Upper lobe of right lung (tissue), 1 donor: ENCODE measurements around the gene SKIC2. TPM values are rescaled to one million over a fixed set of nuclear protein-coding genes. Genes with fewer than 3 reads are reported as not detected.
"Not testable (repeated sequence)": the region's sequence is repeated elsewhere in the genome, so short reads cannot be mapped to it uniquely, and the experiment has no call there.

Experiments
- ATAC-seq: fragments of 200-7000 bp; cut with Tn5 transposase; one replicate; pipeline ENCODE4 v1.9.1; 2020; ENCODE audit warnings: mild to moderate bottlenecking, moderate library complexity
- DNase-seq: peaks from one replicate; pipeline ENCODE4 v3.0.0-alpha.2; 2020
- H3K27ac ChIP-seq: fragments of 200-600 bp; one replicate; pipeline ENCODE4 v1.8.0; 2022
- H3K27me3 ChIP-seq: fragments of 200-600 bp; one replicate; pipeline ENCODE4 v1.8.0; 2022; ENCODE audit warnings: mild to moderate bottlenecking
- H3K36me3 ChIP-seq: fragments of 200-600 bp; one replicate; pipeline ENCODE4 v1.8.0; 2022
- H3K4me1 ChIP-seq: fragments of 200-600 bp; one replicate; pipeline ENCODE4 v1.8.0; 2022
- H3K4me3 ChIP-seq: fragments of 200-600 bp; one replicate; pipeline ENCODE4 v1.8.0; 2022; ENCODE audit warnings: mild to moderate bottlenecking
- H3K9me3 ChIP-seq: fragments of 200-600 bp; one replicate; pipeline ENCODE4 v1.8.0; 2022
- intact Hi-C: fragments of 100-400 bp; cut with DNase I; formaldehyde crosslinking; loops from one replicate; pipeline ENCODE4 v1.11.0; 2022
- total RNA-seq: library from RNA; stranded (reverse); fragmentation: NEBNext Ultra II Directional; extraction: Animal tissue kit (Norgen Biotek cat#: 25700); gene quantifications from one replicate; pipeline ENCODE4 v1.2.1, GENCODE V29; 2021
- donor health status: DM: no; HTN: yes; CAD: no; lungs with severe emphysema.

SKIC2 gene
- total RNA-seq, 1 donor from 2014 or later = 58.8 TPM

DNA sequence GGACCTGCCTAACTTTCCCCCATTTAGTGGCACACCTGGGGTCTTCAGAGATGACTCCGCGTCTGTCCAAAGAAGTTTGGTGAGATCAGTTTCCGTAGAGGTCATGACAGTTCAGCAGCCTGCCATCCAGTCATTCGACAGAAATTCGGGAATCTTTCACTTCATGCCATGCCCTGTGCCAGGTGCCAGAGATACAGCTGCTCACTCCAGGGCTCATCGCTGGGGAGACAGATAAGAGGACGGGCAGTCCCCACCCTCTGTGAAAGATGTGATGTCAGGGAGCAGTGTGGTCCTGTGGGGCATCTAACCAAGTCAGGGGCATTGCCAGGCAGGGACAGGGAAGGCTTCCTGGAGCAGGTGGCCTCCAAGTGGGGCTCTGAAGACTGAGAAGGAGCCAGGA, 44.3 kb downstream of the SKIC2 start:
- H3K9me3 ChIP-seq, H3K4me1 ChIP-seq, intact Hi-C loops, ATAC-seq, H3K36me3 ChIP-seq, DNase-seq, H3K4me3 ChIP-seq, H3K27me3 ChIP-seq, H3K27ac ChIP-seq: not testable (repeated sequence)

DNA sequence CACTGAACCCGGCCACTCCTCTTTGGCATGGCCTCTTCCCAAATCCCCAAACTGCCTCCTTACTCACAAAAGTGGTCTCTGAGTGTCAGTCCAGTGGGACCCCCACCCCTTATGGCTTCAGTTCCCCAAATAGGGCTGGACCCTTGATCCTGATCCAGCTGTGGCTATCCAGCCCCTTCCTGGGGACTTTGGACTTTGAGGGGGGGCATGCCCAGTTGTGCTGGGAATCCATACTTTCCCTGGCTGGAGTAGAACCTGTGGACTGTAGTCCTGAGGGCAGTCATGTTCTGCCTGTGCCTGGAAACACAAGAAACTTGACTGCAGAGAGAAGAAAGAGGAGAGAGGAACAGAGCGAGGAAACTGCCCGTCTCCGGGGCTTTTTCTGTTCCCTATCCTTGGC, 45.4 kb downstream of the SKIC2 start:
- H3K4me1 ChIP-seq, intact Hi-C loops, ATAC-seq, H3K27ac ChIP-seq, H3K27me3 ChIP-seq, H3K9me3 ChIP-seq, H3K36me3 ChIP-seq, H3K4me3 ChIP-seq: not testable (repeated sequence)
- peak; percentile 21 for DNase-seq

DNA sequence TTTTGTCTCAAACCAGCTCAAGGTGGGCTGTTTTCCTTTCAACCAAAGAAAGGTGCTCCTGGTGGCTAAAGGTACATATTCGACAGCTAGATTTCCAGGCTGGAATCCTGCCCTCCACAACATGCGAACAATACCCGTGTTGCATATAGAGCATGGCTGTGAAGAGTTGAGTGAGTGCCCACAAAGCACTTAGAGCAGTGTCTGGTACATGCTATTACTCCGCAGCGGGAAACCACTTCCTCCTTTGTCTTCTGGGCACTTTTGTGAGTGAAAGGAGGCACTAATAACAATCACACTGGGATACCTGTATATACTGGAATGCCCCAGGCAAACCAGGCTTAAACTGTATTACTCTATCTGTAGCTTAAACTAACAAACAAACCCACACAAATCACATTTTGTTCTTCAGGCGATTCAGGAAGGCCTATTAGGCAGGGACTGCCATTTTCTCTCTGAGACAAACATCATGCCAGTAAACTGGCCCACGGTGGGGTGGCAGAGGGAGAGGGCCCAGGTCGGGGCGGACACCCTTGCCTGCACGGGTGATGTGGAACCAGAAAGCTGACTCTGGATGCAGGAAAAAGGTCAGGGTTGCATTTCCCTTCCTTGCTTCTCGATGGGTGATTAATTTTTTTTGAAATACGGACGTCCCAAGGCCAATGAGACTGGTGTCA, 46.0 kb downstream of the SKIC2 start:
- peak; percentile 45 for ATAC-seq
- intact Hi-C loops, H3K9me3 ChIP-seq, H3K27me3 ChIP-seq, H3K4me3 ChIP-seq, H3K4me1 ChIP-seq, H3K27ac ChIP-seq, H3K36me3 ChIP-seq: not testable (repeated sequence)
- DNase-seq = peak; percentile 52

DNA sequence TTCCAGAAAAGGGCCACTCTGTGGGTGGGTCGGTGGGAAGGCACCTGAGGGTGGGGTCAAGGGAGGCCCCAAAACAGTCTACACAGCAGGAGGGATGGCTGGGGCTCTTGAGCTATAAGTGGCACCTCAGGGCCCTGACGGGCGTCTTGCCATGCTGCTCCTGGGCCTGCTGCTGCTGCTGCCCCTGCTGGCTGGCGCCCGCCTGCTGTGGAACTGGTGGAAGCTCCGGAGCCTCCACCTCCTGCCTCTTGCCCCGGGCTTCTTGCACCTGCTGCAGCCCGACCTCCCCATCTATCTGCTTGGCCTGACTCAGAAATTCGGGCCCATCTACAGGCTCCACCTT, 46.5 kb downstream of the SKIC2 start:
- peak; percentile 5 for ATAC-seq
- DNase-seq = peak; percentile 68
- intact Hi-C loops = not testable (repeated sequence)

DNA sequence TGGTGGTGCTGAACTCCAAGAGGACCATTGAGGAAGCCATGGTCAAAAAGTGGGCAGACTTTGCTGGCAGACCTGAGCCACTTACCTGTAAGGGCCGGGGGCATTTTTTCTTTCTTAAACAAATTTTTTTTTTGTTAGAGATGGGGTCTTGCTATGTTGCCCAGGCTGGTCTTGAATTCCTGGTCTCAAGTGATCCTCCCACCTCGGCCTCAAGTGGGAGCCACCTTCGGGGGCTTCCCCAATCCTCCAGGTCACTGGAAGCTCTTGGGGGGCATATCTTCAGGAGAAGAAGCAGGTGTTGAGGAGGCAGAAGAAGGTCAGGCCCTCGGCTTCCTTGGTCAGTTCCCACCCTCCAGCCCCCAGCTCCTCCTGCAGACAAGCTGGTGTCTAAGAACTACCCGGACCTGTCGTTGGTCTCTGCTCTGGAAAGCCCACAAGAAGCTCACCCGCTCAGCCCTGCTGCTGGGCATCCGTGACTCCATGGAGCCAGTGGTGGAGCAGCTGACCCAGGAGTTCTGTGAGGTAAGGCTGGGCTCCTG, 47.1 kb downstream of the SKIC2 start:
- ATAC-seq, H3K4me3 ChIP-seq, H3K27ac ChIP-seq, H3K4me1 ChIP-seq, H3K36me3 ChIP-seq, H3K9me3 ChIP-seq, H3K27me3 ChIP-seq, intact Hi-C loops: not testable (repeated sequence)
- DNase-seq = peak; percentile 49

More for the DNA sequence above, 46.5 kb downstream of the SKIC2 start:
- not testable (repeated sequence) for H3K27me3 ChIP-seq, H3K4me1 ChIP-seq, H3K4me3 ChIP-seq, H3K36me3 ChIP-seq, H3K9me3 ChIP-seq, H3K27ac ChIP-seq

DNA sequence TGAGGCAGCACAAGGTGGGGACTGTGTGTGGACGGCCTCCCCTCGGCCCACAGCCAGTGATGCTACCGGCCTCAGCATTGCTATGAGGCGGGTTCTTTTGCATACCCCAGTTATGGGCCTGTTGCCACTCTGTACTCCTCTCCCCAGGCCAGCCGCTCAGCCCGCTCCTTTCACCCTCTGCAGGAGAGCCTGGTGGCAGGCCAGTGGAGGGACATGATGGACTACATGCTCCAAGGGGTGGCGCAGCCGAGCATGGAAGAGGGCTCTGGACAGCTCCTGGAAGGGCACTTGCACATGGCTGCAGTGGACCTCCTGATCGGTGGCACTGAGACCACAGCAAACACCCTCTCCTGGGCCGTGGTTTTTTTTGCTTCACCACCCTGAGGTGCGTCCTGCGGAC, 48.1 kb downstream of the SKIC2 start:
- H3K36me3 ChIP-seq, ATAC-seq, H3K27ac ChIP-seq, H3K4me3 ChIP-seq, H3K4me1 ChIP-seq, intact Hi-C loops, H3K27me3 ChIP-seq, H3K9me3 ChIP-seq: not testable (repeated sequence)
- DNase-seq = peak; percentile 44

DNA sequence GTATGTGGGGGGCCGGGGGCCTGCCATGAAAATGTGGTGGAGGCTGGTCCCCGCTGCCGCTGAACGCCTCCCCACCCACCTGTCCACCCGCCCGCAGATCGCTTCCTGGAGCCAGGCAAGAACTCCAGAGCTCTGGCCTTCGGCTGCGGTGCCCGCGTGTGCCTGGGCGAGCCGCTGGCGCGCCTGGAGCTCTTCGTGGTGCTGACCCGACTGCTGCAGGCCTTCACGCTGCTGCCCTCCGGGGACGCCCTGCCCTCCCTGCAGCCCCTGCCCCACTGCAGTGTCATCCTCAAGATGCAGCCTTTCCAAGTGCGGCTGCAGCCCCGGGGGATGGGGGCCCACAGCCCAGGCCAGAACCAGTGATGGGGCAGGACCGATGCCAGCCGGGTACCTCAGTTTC, 49.1 kb downstream of the SKIC2 start:
- H3K4me3 ChIP-seq, H3K9me3 ChIP-seq, H3K27ac ChIP-seq, ATAC-seq, H3K36me3 ChIP-seq, intact Hi-C loops, H3K27me3 ChIP-seq, H3K4me1 ChIP-seq: not testable (repeated sequence)
- DNase-seq = peak; percentile 31

DNA sequence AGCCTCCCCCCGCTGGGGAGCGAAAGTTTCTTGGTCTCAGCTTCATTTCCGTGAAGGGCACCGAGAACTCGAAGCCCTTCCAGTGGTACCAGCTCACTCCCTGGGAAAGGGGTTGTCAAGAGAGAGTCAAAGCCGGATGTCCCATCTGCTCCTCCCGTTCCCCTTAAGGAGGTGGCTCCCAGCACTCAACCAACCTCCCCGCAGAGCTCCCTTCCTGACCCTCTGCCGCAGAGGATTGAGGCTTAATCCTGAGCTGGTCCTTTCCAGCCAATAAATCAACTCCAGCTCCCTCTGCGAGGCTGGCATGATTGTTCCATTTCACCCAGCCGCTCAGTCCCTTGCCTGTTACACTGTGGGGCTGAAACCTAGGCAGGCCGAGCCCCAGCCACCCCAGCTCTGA, 49.6 kb downstream of the SKIC2 start:
- H3K27ac ChIP-seq, H3K4me3 ChIP-seq, H3K9me3 ChIP-seq, H3K27me3 ChIP-seq, ATAC-seq, H3K4me1 ChIP-seq, intact Hi-C loops, H3K36me3 ChIP-seq: not testable (repeated sequence)
- peak; percentile 46 for DNase-seq

DNA sequence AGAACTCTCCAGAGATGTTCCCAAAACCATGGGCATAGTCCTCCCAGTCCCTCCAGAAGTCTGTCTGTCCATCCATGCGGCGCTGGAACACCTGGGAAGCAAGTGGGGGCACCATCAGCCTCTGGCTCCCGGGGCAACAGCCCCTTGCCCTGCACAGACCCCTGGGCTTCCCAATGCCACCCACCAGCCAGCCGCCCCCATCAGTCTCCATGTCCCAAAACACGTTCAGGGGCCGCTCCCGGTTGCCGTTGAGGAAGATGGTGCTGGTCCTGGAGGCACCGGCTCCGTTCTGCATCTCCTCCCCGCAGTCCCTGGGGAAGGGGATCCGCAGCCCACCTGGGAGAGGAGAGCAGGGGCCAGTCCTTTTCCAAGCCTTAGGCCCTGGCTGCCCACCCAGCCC, 50.6 kb downstream of the SKIC2 start:
- H3K27me3 ChIP-seq, ATAC-seq, H3K4me1 ChIP-seq, H3K9me3 ChIP-seq, H3K4me3 ChIP-seq, H3K36me3 ChIP-seq, H3K27ac ChIP-seq, intact Hi-C loops: not testable (repeated sequence)
- peak; percentile 23 for DNase-seq

DNA sequence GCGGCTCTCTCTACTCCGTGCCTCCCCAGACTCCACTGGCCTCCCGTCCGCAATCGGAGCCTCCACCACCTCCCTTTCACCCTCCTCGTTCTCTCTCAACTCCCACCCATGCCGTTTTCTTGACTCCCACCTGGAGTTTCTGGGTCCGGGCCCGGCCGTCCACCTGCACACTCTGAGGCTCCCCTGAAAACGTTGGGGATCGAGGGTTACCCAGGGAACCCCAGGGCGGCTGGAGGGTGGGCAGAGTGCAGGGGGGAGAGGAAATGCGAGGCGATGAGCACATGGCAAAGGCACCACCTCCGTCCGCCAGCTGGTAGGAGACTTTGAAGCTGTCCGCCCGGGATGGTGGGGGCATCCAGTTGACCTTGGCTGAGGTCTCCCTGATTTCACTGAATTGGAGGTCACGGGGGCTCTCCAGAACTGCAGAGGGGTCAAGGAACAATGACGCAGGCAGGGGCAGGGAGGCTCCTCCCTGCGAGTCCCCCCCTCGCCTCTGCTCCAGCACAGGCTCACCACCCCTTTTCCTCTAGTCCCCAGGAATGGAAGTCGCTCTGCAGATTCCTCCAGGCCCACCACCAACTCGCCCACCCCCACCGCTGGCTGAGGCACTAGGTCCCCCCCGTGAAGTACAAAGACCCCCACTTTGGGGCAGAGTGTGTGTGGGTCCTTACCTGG, 52.0 kb downstream of the SKIC2 start:
- ATAC-seq, H3K36me3 ChIP-seq, H3K4me1 ChIP-seq, H3K9me3 ChIP-seq, intact Hi-C loops, H3K27me3 ChIP-seq, H3K27ac ChIP-seq, H3K4me3 ChIP-seq: not testable (repeated sequence)
- peak; percentile 46 for DNase-seq

DNA sequence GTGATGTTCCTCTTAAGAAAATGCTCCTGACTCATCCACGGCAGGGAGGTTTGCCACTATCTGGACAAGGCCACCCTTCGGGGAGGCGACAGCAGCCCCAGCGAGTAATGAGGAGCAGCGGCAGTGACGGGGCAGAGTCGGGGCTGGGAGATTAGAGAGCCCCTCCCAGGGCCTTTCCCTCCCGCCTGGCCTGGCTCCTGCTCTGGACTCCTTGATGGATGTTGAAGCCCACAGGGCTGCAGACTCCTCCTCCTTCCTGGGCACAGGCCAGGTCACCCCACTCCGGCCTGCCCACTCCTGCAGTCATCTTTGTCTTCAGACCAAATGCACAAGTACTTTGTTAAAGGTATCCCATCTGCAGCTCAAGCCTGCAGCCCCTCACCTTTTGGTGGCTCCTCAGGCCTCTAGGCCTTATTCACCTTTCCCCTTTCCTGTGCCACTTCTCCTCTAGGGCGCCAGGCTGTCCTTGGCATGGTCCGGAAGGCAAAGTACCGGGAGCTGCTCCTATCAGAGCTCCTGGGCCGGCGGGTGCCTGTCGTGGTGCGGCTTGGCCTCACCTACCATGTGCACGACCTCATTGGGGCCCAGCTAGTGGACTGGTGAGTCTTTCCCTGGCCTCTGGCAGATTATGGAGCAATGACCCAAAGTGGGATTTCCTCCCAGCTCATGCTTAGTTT, 54.1 kb downstream of the SKIC2 start:
- H3K36me3 ChIP-seq, ATAC-seq, H3K27ac ChIP-seq, H3K4me1 ChIP-seq, intact Hi-C loops, H3K4me3 ChIP-seq, H3K27me3 ChIP-seq, H3K9me3 ChIP-seq: not testable (repeated sequence)
- peak; percentile 61 for DNase-seq

DNA sequence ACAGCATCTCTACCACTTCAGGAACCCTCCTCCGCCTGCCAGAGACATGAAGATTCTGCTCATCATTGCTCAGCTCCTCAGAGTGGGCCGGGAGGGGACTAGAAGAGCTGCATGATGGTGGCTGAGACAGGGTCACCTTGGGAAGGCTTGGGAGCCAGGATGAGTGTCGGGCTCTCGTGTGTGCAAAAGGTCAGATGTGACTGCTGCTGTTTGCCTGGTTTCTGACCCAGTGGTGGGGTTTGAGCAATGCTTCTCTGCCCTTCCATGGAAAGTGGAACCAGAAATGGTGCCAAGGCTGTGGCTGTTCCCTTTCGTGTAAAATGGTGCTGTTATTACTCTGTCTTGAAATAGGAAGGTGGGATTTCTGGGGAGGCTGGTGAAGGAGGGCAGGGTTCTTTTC, 54.8 kb downstream of the SKIC2 start:
- intact Hi-C loops, H3K9me3 ChIP-seq, DNase-seq, H3K27ac ChIP-seq, H3K36me3 ChIP-seq, ATAC-seq, H3K27me3 ChIP-seq, H3K4me1 ChIP-seq, H3K4me3 ChIP-seq: not testable (repeated sequence)

DNA sequence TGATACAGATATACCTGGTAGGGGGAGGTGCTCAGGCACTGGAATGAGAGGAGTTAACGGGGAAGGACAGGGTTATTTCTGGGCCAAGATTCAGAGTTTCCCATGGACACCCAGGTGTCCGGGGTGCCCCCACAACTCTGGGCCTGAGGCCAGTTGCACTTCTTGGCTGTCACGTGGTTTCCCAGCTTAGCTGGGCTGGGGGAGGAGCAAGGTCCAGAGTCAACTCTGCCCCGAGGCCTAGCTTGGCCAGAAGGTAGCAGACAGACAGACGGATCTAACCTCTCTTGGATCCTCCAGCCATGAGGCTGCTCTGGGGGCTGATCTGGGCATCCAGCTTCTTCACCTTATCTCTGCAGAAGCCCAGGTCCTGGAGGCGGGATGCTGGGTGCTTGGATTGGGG, 55.6 kb downstream of the SKIC2 start, which contains the start of gene C4B:
Gene C4B (plus strand): TSS at position 249 of the 400 bp plus-strand sequence. CDS start 51 bp downstream, at position 300.
- H3K27me3 ChIP-seq, DNase-seq, H3K9me3 ChIP-seq, H3K4me1 ChIP-seq, intact Hi-C loops, H3K36me3 ChIP-seq, H3K4me3 ChIP-seq, H3K27ac ChIP-seq: not testable (repeated sequence)
- peak; percentile 68 for ATAC-seq
